Mucosa of descending colon (tissue), 3 donors: ENCODE results near the gene FBXW5. TPM values are rescaled to one million over a fixed set of nuclear protein-coding genes. Genes with fewer than 3 reads are reported as not detected.

ENCODE experiments used
- ATAC-seq: fragments of 200-7000 bp; cut with Tn5 transposase; one replicate; pipeline ENCODE4 v1.9.1; 2020; ENCODE audit warnings: mild to moderate bottlenecking, moderate library complexity
- DNase-seq, 3 donors: peaks; one replicate each; pipeline ENCODE4 v3.0.0-alpha.2; 2020
- H3K36me3 ChIP-seq: fragments of 200-600 bp; one replicate; pipeline ENCODE4 v1.8.0; 2021; ENCODE audit warnings: low read depth, mild to moderate bottlenecking
- H3K4me1 ChIP-seq: fragments of 200-600 bp; one replicate; pipeline ENCODE4 v1.8.0; 2021; ENCODE audit warnings: low read depth, mild to moderate bottlenecking
- H3K4me3 ChIP-seq: fragments of 200-600 bp; one replicate; pipeline ENCODE4 v1.8.0; 2021; ENCODE audit warnings: mild to moderate bottlenecking
- H3K9me3 ChIP-seq: fragments of 200-600 bp; one replicate; pipeline ENCODE4 v1.8.0; 2021; ENCODE audit warnings: mild to moderate bottlenecking
- CTCF ChIP-seq: fragments of 200-600 bp; IDR thresholded peaks from one replicate; pipeline ENCODE4 v1.8.0; 2022; ENCODE audit warnings: antibody characterized with exemption, mild to moderate bottlenecking
- intact Hi-C, 2 donors: fragments of 100-400 bp; cut with DNase I in 1 of 2; cut with micrococcal nuclease in 1 of 2; formaldehyde crosslinking; loops; one replicate each; pipeline versions ENCODE4 v1.11.0 to v1.11.1; 2022; cut with DNase I, micrococcal nuclease
- total RNA-seq, 3 donors: library from RNA; stranded (reverse); fragmentation: NEBNext Ultra II Directional in 2 of 3; extraction: Animal tissue kit (Norgen Biotek cat#: 25700) in 2 of 3; gene quantifications; one replicate each; pipeline versions ENCODE4 v1.2.1 to v1.2.4, GENCODE V29; 2021 to 2023
- donor health status: DM: no; HTN: no; CAD: no; lungs with moderate emphysema.
- donor health status: DM: no; HTN: no; CAD: no.
- donor health status: DM: no; HTN: yes; CAD: no.

The FBXW5 gene
- total RNA-seq, 3 donors from 2014 or later, result 127 to 197 (median 142) TPM

GRCh38 chr9:136921718-136922117 is 22.8 kb downstream of the FBXW5 start:
- H3K9me3 ChIP-seq, result no peaks in the 10 kb centered on the region
- ATAC-seq (no peak), DNase-seq (no peak)
- intact Hi-C loops, result no loop called here
- H3K4me1 ChIP-seq, result no peaks in the 10 kb centered on the region
- TF ChIP-seq CTCF, result no peak
- H3K4me3 ChIP-seq, result no peak overlapping the region
- H3K36me3 ChIP-seq, result peaks cover 8% of the 10 kb centered on the region

- Histone ChIP-seq H3K36me3 (peaks cover 8% of the 10 kb centered on the region), H3K9me3 (no peaks in the 10 kb centered on the region), H3K4me1 (no peaks in the 10 kb centered on the region), H3K4me3 (no peak overlapping the region)
- intact Hi-C loops, result no loop called here
- no peak for TF ChIP-seq CTCF
- DNase-seq, result no peak
- ATAC-seq, result no peak
Measured at GRCh38 chr9:136921307-136921706, 23.2 kb downstream of the FBXW5 start.

- intact Hi-C loops, result no loop called here
- no peak for TF ChIP-seq CTCF
- H3K9me3 ChIP-seq, result no peaks in the 10 kb centered on the region
- H3K36me3 ChIP-seq, result peaks cover 8% of the 10 kb centered on the region
- ATAC-seq (no peak), DNase-seq (no peak)
- no peak overlapping the region for H3K4me3 ChIP-seq
- no peaks in the 10 kb centered on the region for H3K4me1 ChIP-seq
Measured at GRCh38 chr9:136920734-136921231, 23.8 kb downstream of the FBXW5 start.

GRCh38 chr9:136920069-136920468 is 24.5 kb downstream of the FBXW5 start:
- peaks cover under 1% of the 10 kb centered on the region for H3K36me3 ChIP-seq

GRCh38 chr9:136917902-136918301 is 26.6 kb downstream of the FBXW5 start:
- intact Hi-C loops, result no loop called here

More at GRCh38 chr9:136920069-136920468, 24.5 kb downstream of the FBXW5 start:
- no peak for TF ChIP-seq CTCF
- DNase-seq (no peak), ATAC-seq (no peak)
- intact Hi-C loops, result no loop called here
- H3K9me3 ChIP-seq, result no peaks in the 10 kb centered on the region
- H3K4me3 ChIP-seq, result no peak overlapping the region
- H3K4me1 ChIP-seq, result no peaks in the 10 kb centered on the region

More at GRCh38 chr9:136917902-136918301, 26.6 kb downstream of the FBXW5 start:
- DNase-seq (no peak), ATAC-seq (no peak)
- TF ChIP-seq CTCF, result no peak
- Histone ChIP-seq H3K4me1 (no peaks in the 10 kb centered on the region), H3K9me3 (no peaks in the 10 kb centered on the region), H3K4me3 (no peak overlapping the region), H3K36me3 (no peaks in the 10 kb centered on the region)
